ENCODE data around the gene MRPL24. TPM values are rescaled to one million over a fixed set of nuclear protein-coding genes. Genes with fewer than 3 reads are reported as not detected.

Gene MRPL24
- total RNA-seq, 2 experiments from 2014 or later: 11.7 to 11.9 TPM

DNA sequence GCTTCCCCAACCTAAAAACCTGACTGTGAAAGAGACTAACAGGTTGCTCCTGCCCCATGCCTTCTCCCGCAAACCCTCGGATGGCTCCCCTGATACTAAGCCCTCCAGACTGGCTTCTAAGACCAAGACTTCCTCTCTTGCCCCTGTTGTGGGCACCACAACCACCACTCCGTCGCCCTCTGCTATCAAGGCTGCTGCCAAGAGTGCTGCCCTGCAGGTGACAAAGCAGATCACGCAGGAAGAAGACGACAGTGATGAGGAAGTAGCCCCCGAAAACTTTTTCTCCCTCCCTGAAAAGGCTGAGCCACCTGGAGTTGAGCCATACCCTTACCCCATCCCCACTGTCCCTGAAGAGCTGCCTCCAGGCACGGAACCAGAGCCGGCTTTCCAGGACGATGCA, 45.8 kb upstream of the MRPL24 start:
- ChIA-PET CTCF (no interaction called here), POLR2A (no interaction called here)
- peaks cover 2% of the 10 kb centered on the region for H3K4me1 ChIP-seq (ENCODE audit: insufficient read depth, low read length)
- Mint-ChIP-seq H3K27me3 (no peaks in the 10 kb centered on the region), H3K9me3 (no peaks in the 10 kb centered on the region), H3K4me1 (ENCODE audit: low read depth) (peaks cover 11% of the 10 kb centered on the region), H3K36me3 (ENCODE audit: low read depth) (peaks cover 78% of the 10 kb centered on the region), H3K27ac (no peak overlapping the region), H3K4me3 (no peak overlapping the region)
- H3K27ac ChIP-seq (ENCODE audit: low read depth in 1 of 2, low read length in 2 of 2): no peak overlapping the region
- no peak for DNase-seq
- H3K27me3 ChIP-seq (ENCODE audit: control insufficient read depth in 1 of 2, insufficient read depth in 2 of 2, low read length in 2 of 2): no peaks in the 10 kb centered on the region
- peaks cover 71% of the 10 kb centered on the region for H3K36me3 ChIP-seq (ENCODE audit: insufficient read depth, low read length)
- intact Hi-C loops (cut with DNase I, micrococcal nuclease): no loop called here
- TF ChIP-seq, protein P1, sequence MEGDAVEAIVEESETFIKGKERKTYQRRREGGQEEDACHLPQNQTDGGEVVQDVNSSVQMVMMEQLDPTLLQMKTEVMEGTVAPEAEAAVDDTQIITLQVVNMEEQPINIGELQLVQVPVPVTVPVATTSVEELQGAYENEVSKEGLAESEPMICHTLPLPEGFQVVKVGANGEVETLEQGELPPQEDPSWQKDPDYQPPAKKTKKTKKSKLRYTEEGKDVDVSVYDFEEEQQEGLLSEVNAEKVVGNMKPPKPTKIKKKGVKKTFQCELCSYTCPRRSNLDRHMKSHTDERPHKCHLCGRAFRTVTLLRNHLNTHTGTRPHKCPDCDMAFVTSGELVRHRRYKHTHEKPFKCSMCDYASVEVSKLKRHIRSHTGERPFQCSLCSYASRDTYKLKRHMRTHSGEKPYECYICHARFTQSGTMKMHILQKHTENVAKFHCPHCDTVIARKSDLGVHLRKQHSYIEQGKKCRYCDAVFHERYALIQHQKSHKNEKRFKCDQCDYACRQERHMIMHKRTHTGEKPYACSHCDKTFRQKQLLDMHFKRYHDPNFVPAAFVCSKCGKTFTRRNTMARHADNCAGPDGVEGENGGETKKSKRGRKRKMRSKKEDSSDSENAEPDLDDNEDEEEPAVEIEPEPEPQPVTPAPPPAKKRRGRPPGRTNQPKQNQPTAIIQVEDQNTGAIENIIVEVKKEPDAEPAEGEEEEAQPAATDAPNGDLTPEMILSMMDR (IDR thresholded peaks at IDR 0.05): no peak
- no peaks in the 10 kb centered on the region for H3K9me3 ChIP-seq (ENCODE audit: control insufficient read depth in 1 of 2, insufficient read depth in 1 of 2, low read length in 2 of 2)
- no peak for ATAC-seq (ENCODE audit: poor library complexity)
- H3K4me3 ChIP-seq (ENCODE audit: low read length): no peak overlapping the region

DNA sequence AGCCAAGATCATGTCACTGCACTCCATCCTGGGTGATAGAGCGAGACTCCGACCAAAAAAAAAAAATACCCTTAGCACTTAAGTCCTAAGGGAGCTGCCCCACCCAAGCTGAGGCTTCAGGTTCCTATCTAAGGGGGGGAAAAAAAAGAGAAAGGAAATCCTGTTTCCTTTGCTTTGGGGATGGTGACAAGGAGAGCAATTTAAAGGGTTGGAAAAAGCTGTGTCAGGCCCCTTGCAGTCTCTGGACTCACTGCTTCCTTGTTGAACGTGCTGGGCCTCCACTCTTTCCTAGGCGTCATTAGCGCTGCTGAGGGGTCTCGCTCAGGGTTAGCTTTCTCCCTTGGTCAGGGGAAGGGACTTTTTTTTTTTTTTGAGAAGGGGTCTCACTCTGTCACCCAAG, 44.6 kb upstream of the MRPL24 start:
- no peak for ATAC-seq (ENCODE audit: poor library complexity)
- H3K9me3 Mint-ChIP-seq: no peaks in the 10 kb centered on the region
- Histone ChIP-seq H3K27me3 (ENCODE audit: control insufficient read depth in 1 of 2, insufficient read depth in 2 of 2, low read length in 2 of 2) (no peaks in the 10 kb centered on the region), H3K9me3 (ENCODE audit: control insufficient read depth in 1 of 2, insufficient read depth in 1 of 2, low read length in 2 of 2) (no peaks in the 10 kb centered on the region), H3K4me3 (ENCODE audit: low read length) (no peak overlapping the region), H3K36me3 (ENCODE audit: insufficient read depth, low read length) (peaks cover 69% of the 10 kb centered on the region), H3K4me1 (ENCODE audit: insufficient read depth, low read length) (peaks cover 2% of the 10 kb centered on the region), H3K27ac (ENCODE audit: low read depth in 1 of 2, low read length in 2 of 2) (no peak overlapping the region)
- no peak overlapping the region for H3K27ac Mint-ChIP-seq
- POLR2A ChIA-PET: no interaction called here
- intact Hi-C loops (cut with DNase I, micrococcal nuclease): no loop called here
- no peak overlapping the region for H3K4me3 Mint-ChIP-seq
- H3K4me1 Mint-ChIP-seq (ENCODE audit: low read depth): peaks cover 14% of the 10 kb centered on the region
- H3K27me3 Mint-ChIP-seq: no peaks in the 10 kb centered on the region
- no peak for DNase-seq
- H3K36me3 Mint-ChIP-seq (ENCODE audit: low read depth): peaks cover 77% of the 10 kb centered on the region
- TF ChIP-seq, protein P1 (IDR thresholded peaks at IDR 0.05): no peak
- CTCF ChIA-PET: interaction anchor here (0.7 to 1.3 kb wide), 3 partner anchors 59 to 118 kb away, joined by 3 to 5 read pairs (median 3); partner anchors contain the start of gene NTRK1

DNA sequence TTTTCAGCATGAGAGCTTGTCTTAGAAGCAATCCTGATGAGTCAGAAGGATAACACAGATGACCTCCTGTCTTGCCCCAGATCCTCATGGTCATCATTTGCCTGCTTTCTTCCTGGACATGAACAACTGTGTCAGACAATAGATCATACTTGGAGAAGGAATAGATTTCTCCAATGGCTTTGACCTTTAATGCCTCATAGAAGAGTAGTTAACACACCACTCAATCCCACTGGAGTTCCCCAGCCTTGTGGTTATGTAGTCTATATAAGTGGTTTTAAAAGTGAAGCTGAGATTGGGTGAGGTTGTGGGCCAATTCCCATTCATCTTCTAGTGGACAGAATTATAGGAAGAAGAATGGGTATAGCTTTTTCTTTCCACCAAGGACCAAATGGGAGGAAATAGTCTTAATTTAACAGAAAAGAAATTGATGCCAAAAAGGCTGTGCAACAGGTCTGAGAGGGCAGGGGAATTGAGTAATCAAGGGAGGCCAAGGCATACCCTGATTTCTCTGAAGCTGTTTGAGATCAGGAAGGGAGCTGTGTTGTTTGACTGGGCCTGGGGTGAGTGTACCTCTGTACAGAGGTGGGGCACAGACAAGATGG, 40.8 kb upstream of the MRPL24 start:
- Mint-ChIP-seq H3K4me1 (ENCODE audit: low read depth) (peaks cover 32% of the 10 kb centered on the region), H3K4me3 (no peak overlapping the region), H3K27ac (no peak overlapping the region), H3K9me3 (no peaks in the 10 kb centered on the region), H3K36me3 (ENCODE audit: low read depth) (peaks cover 54% of the 10 kb centered on the region), H3K27me3 (no peaks in the 10 kb centered on the region)
- TF ChIP-seq, protein P1 (IDR thresholded peaks at IDR 0.05): no peak
- ATAC-seq (ENCODE audit: poor library complexity): no peak
- no peak for DNase-seq
- POLR2A ChIA-PET: interaction anchor here (0.5 kb wide), 1 partner anchor 111 kb away, joined by 4 read pairs; no protein-coding TSS in a partner anchor
- Histone ChIP-seq H3K9me3 (ENCODE audit: control insufficient read depth in 1 of 2, insufficient read depth in 1 of 2, low read length in 2 of 2) (no peaks in the 10 kb centered on the region), H3K27me3 (ENCODE audit: control insufficient read depth in 1 of 2, insufficient read depth in 2 of 2, low read length in 2 of 2) (no peaks in the 10 kb centered on the region), H3K27ac (ENCODE audit: low read depth in 1 of 2, low read length in 2 of 2) (no peak overlapping the region), H3K36me3 (ENCODE audit: insufficient read depth, low read length) (peaks cover 46% of the 10 kb centered on the region), H3K4me3 (ENCODE audit: low read length) (no peak overlapping the region), H3K4me1 (ENCODE audit: insufficient read depth, low read length) (peaks cover 4% of the 10 kb centered on the region)
- CTCF ChIA-PET: interaction anchor here (1.2 to 2.1 kb wide), 3 partner anchors 56 to 92 kb away, joined by 3 to 5 read pairs (median 4); partner anchors contain the start of gene NTRK1
- intact Hi-C loops (cut with DNase I, micrococcal nuclease): no loop called here

Measured in CD4-positive, alpha-beta T cell (primary cell).